ENCODE measurements around the gene BLTP3A. TPM values are rescaled to one million over a fixed set of nuclear protein-coding genes. Genes with fewer than 3 reads are reported as not detected.
"Not testable (repeated sequence)": the region's sequence is repeated elsewhere in the genome, so short reads cannot be mapped to it uniquely, and the experiment has no call there.

Gene BLTP3A
- polyA plus RNA-seq, 1 donor from 2014 or later, result 11.2 TPM

DNA sequence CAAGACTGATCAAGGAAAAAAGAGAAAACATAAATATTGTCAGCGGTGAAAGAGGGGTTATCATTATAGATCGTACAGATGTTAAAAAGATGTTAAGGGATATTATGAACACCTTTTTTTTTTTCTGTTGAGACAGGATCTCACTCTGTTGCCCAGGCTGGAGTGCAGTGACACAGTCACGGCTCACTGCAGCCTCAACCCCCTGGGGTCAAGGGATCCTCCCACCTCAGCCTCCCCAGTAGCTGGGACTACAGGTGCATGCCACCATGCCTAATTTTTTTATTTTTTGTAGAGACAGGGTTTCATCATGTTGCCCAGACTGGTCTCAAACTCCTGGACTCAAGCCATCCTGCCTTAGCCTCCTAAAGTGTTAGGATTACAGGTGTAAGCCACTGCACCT, 16.6 kb downstream of the BLTP3A start:
- H3K9ac ChIP-seq (ENCODE audit: low read length); H3K79me2 ChIP-seq (replicated peaks; ENCODE audit: insufficient read depth, low read length); H3F3A ChIP-seq (ENCODE audit: insufficient read depth, low read length, poor library complexity, severe bottlenecking); H3K27me3 ChIP-seq (ENCODE audit: insufficient read depth, low read depth, low read length); H3K27ac ChIP-seq (ENCODE audit: low read length); H4K20me1 ChIP-seq (ENCODE audit: insufficient read depth); H3K36me3 ChIP-seq (ENCODE audit: insufficient read depth, low read length); H3K9me2 ChIP-seq (ENCODE audit: insufficient read depth, low read length); H3K9me3 ChIP-seq (ENCODE audit: low read length); H2AFZ ChIP-seq (ENCODE audit: low read depth, low read length); H3K4me3 ChIP-seq (ENCODE audit: low read length); H3K4me2 ChIP-seq (ENCODE audit: low read length): not testable (repeated sequence)

DNA sequence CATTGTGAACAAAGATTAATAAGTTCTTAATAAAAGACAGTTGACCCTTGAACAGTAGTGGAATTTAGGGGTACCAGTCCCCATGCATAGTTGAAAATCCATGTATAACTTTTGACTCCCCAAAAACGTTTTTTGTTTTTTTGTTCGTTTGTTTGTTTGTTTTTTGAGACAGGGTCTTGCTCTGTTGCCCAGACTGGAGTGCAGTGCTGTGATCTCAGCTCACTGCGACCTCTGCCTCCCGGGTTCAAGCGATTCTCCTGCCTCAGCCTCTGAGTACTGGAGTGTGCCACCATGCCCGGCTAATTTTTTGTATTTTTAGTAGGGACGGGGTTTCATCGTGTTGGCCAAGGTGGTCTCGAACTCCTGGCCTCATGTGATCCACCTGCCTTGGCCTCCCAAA, 17.5 kb downstream of the BLTP3A start:
- H3F3A ChIP-seq (ENCODE audit: insufficient read depth, low read length, poor library complexity, severe bottlenecking); H4K20me1 ChIP-seq (ENCODE audit: insufficient read depth); H3K9me2 ChIP-seq (ENCODE audit: insufficient read depth, low read length); H2AFZ ChIP-seq (ENCODE audit: low read depth, low read length); H3K4me2 ChIP-seq (ENCODE audit: low read length); H3K36me3 ChIP-seq (ENCODE audit: insufficient read depth, low read length); H3K27ac ChIP-seq (ENCODE audit: low read length); H3K4me3 ChIP-seq (ENCODE audit: low read length); H3K9ac ChIP-seq (ENCODE audit: low read length); H3K27me3 ChIP-seq (ENCODE audit: insufficient read depth, low read depth, low read length); H3K9me3 ChIP-seq (ENCODE audit: low read length); H3K79me2 ChIP-seq (replicated peaks; ENCODE audit: insufficient read depth, low read length): not testable (repeated sequence)

DNA sequence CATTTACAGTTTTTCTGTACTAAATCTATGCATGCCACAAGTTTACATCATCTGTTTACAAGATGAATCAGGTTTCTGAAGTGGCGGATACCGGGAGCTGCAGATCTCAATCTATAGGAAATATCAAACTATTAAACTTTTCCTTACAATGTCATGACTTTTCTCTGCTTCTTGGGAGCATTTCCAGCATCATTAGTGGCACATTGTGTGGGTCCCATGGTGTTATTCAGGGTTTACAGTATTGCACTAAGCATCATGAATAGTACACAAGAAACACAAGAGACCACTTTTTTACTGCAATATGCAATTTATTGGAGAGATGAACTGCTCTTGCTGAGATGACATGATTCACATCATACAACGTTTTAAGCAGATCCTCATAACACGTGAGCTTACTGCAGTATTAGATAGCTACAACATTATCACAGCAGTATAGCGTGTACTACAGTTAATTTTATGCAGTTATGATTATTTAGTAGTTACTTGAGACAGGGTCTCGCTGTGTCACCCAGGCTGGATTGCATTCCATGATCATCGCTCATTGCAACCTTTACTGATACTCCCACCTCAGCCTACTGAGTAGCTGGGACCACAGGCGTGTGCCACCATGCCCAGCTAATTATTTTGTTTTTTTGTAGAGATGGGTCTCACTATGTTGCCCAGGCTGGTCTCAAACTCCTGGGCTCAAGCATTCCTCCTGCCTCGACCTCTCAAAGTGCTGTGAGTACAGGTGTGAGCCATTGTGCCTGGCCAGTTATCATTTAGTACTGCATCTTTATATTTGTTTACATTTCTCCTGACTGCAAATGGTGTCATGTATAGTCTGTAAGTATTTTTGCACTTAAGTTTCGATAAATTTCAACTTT, 18.4 kb downstream of the BLTP3A start:
- Histone ChIP-seq H3K9me2 (ENCODE audit: insufficient read depth, low read length) (no peaks in the 10 kb centered on the region), H3K36me3 (ENCODE audit: insufficient read depth, low read length) (no peaks in the 10 kb centered on the region), H2AFZ (ENCODE audit: low read depth, low read length) (no peak overlapping the region), H3K27me3 (ENCODE audit: insufficient read depth, low read depth, low read length) (no peaks in the 10 kb centered on the region), H3K27ac (ENCODE audit: low read length) (no peak overlapping the region), H3K79me2 (replicated peaks; ENCODE audit: insufficient read depth, low read length) (peaks cover 7% of the 10 kb centered on the region), H3K9me3 (ENCODE audit: low read length) (no peaks in the 10 kb centered on the region), H3K4me2 (ENCODE audit: low read length) (no peak overlapping the region), H3K4me3 (ENCODE audit: low read length) (no peak overlapping the region), H3K9ac (ENCODE audit: low read length) (no peak overlapping the region), H4K20me1 (ENCODE audit: insufficient read depth) (no peaks in the 10 kb centered on the region), H3F3A (ENCODE audit: insufficient read depth, low read length, poor library complexity, severe bottlenecking) (no peaks in the 10 kb centered on the region)
- TF ChIP-seq POLR2AphosphoS5 (IDR thresholded peaks at IDR 0.05), result no peak
- TF ChIP-seq, protein P1, sequence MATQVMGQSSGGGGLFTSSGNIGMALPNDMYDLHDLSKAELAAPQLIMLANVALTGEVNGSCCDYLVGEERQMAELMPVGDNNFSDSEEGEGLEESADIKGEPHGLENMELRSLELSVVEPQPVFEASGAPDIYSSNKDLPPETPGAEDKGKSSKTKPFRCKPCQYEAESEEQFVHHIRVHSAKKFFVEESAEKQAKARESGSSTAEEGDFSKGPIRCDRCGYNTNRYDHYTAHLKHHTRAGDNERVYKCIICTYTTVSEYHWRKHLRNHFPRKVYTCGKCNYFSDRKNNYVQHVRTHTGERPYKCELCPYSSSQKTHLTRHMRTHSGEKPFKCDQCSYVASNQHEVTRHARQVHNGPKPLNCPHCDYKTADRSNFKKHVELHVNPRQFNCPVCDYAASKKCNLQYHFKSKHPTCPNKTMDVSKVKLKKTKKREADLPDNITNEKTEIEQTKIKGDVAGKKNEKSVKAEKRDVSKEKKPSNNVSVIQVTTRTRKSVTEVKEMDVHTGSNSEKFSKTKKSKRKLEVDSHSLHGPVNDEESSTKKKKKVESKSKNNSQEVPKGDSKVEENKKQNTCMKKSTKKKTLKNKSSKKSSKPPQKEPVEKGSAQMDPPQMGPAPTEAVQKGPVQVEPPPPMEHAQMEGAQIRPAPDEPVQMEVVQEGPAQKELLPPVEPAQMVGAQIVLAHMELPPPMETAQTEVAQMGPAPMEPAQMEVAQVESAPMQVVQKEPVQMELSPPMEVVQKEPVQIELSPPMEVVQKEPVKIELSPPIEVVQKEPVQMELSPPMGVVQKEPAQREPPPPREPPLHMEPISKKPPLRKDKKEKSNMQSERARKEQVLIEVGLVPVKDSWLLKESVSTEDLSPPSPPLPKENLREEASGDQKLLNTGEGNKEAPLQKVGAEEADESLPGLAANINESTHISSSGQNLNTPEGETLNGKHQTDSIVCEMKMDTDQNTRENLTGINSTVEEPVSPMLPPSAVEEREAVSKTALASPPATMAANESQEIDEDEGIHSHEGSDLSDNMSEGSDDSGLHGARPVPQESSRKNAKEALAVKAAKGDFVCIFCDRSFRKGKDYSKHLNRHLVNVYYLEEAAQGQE (IDR thresholded peaks at IDR 0.05; ENCODE audit: borderline replicate concordance), result no peak
- TF ChIP-seq EP300 (conservative IDR thresholded peaks at IDR 0.05; ENCODE audit: poor library complexity, severe bottlenecking), result no peak
- TF ChIP-seq, protein P2, sequence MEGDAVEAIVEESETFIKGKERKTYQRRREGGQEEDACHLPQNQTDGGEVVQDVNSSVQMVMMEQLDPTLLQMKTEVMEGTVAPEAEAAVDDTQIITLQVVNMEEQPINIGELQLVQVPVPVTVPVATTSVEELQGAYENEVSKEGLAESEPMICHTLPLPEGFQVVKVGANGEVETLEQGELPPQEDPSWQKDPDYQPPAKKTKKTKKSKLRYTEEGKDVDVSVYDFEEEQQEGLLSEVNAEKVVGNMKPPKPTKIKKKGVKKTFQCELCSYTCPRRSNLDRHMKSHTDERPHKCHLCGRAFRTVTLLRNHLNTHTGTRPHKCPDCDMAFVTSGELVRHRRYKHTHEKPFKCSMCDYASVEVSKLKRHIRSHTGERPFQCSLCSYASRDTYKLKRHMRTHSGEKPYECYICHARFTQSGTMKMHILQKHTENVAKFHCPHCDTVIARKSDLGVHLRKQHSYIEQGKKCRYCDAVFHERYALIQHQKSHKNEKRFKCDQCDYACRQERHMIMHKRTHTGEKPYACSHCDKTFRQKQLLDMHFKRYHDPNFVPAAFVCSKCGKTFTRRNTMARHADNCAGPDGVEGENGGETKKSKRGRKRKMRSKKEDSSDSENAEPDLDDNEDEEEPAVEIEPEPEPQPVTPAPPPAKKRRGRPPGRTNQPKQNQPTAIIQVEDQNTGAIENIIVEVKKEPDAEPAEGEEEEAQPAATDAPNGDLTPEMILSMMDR (IDR thresholded peaks at IDR 0.05; ENCODE audit: poor library complexity, severe bottlenecking), result no peak
- TF ChIP-seq SMC3 (conservative IDR thresholded peaks at IDR 0.05; ENCODE audit: poor library complexity), result no peak
- TF ChIP-seq RAD21 (conservative IDR thresholded peaks at IDR 0.05), result no peak
- TF ChIP-seq EZH2 (IDR thresholded peaks at IDR 0.05; ENCODE audit: borderline replicate concordance, insufficient read depth, low read length, poor library complexity, severe bottlenecking), result no peak
- TF ChIP-seq MXI1 (conservative IDR thresholded peaks at IDR 0.05; ENCODE audit: poor library complexity, severe bottlenecking), result no peak
- TF ChIP-seq TAF1 (IDR thresholded peaks at IDR 0.05; ENCODE audit: low read depth), result no peak
